Activated CD8-positive, alpha-beta memory T cell treated with anti-CD3 and anti-CD28 coated beads for 48 hours (primary cell): ENCODE data around the gene C3orf52.

Source experiments
- DNase-seq, 3 experiments: peaks; one replicate each; pipeline ENCODE4 v3.0.0-alpha.2; 2020; ENCODE audit warnings: low read depth in 2 of 3, low spot score in 2 of 3

Gene C3orf52

DNA sequence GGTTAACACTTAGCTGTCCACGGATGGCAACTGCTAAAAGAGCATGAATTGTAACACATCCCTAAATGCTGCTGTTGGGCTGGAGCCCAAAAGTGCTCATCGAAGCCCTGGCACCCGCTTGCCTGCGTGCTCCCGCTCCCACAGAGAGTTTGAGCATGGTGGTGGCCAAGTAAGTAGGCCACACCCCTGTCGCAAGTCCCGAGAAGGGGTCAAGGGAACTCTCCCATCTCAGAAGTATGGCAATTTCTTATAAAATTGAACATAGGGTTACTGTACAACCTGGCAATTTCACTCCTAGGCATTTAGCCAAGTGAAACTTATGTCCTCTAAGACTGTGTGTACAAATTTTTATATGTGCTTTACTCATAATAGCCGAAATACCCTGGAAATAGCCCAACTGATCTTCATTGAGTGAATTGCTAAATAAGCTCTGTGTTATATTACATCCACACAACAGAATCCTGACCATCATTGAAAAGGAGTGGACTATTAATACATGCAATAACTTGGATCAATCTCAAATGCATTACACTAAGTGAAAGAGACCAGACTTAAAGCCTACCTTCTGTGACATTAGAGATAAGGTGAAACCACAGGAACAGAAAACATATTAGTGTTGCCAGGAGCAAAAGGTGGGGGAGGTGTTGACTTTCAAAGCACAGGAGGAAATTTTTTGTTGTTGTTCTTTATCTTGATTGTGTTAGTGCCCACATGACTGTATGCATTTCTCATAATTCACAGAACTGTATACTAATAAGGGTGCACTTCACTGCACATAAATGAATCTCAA is 48.3 kb downstream of the C3orf52 start:
- DNase-seq, result no peak

DNA sequence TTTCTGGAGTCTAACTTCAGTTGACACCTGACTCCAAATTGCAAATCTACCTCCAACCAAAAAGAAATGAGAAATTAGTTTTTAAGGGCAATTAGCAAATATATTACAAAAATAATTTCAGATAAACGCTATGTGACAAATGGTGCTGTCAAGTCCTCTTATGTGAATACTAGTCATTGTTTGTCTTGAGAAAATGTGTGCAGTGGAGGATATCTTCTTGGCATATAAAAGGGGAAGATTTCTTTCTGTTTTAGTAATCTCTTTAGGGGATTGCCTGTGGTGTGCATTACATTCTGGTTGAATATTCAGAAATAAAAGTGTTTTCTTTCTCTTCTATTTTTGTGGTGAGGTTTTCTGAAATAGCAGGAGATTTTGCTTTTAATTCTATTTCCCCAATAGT is 49.9 kb downstream of the C3orf52 start:
- no peak for DNase-seq

GRCh38 chr3:112136959-112137693 is 50.9 kb downstream of the C3orf52 start:
- no peak for DNase-seq

- no peak for DNase-seq
Measured at GRCh38 chr3:112137781-112138180, 51.6 kb downstream of the C3orf52 start.

DNA sequence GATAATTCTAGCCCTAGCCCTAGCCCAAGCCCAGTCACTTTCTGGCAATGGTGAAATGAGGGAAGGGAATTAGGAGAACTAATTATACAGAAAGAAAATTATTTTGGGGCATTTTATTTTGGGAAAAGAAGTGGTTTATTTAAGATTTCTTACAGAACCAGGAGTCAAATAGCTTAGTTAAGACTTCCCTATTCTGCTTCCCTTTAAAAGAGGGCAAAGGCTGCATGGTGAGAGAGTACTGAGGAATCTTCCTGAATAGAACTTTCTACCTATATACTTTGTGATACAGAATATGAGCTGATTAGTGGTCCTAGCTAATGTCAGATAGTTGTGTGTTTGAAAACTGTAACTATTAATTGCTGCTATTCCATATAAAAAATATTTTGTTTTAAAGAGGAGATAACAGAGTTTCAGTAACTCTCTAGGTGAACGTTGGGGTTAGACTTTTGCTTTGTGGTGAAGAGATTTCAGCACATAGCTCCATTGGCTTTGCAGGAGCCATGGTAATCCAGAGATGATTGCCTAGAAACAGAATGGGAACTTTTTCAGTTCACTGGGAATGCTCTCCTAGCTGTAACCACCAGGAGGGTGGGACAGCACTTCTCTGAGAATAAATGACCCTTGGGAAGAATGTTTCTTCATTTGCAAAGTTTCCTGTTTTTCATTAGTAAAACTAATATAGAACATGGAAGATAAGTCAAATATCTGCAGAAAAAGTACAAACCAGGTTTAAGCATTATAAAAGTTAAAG is 52.2 kb downstream of the C3orf52 start:
- no peak for DNase-seq

DNA sequence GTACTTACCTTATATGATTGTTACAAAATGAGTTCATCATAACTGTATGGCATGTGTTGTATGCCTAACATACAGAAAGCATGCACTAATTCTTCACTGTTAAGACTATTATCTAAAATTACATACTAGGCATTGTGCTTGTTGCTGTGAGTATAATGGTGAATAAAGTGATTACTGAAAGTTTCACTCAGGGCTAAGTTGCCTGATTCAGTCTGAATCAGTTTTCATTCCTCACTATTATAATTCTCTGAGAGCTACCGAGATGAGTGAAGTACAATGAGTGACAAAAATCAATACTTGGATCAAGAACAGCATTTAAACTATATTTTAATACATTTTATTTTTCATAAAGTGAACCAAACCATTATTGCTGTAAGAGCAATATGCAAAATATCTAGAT is 54.4 kb downstream of the C3orf52 start:
- DNase-seq, result no peak

DNA sequence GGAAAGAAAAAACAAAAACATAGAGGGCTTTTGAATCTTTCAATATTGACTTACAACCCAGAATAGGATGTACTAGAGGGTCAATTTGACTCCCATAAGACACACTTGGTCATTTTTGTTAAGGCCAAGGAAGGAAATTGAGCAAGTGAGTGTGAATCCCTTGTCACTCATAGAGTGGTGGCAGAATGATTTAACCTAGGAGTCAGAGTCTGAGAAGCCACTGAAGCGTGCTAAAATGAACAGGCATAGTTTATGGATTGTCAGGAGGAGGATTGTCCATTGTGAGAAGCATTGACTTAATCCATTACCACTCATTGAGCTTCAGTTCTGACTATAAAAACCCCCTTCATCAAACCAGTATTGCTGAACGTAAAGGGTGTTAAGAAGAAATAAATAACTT is 55.1 kb downstream of the C3orf52 start:
- DNase-seq, result no peak

DNA sequence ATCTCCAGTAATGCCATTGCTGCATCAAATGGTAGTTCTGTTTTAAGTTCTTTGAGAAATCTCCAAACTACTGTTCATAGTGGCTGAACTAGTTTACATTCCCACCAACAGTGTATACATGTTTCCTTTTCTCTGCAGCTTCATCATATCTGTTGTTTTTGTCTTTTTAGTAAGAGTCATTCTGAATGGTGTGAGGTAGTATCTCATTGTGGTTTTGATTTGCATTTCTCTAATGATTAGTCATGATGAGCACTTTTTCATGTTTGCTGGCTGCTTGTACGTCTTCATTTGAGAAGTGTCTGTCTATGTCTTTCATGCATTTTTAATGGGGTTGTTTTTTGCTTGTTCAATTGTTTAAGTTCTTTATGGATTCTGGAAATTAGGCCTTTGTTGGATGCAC is 57.1 kb downstream of the C3orf52 start:
- no peak for DNase-seq

DNA sequence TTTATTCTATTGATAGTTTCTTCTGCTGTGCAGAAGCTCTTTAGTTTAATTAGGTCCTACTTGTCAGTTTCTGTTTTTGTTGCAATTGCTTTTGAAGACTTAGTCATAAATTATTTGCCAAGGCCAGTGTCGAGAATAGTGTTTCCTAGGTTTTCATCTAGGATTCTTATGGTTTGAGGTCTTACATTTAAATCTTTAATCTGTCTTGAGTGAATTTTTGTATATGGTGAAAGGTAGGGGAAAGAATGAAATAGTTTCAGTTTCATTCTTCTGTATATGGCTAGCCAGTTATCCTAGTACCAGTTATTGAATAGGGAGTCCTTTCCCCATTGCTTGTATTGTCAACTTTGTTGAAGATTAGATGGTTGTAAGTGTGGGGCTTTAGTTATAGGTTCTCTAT is 57.5 kb downstream of the C3orf52 start:
- DNase-seq, result no peak

- DNase-seq, result no peak
Measured at GRCh38 chr3:112149136-112149535, 62.9 kb downstream of the C3orf52 start.

GRCh38 chr3:112167758-112168157 is 81.6 kb downstream of the C3orf52 start:
- DNase-seq, result no peak
